Measurements from ENCODE around the gene DGKG.

Gene DGKG

DNA sequence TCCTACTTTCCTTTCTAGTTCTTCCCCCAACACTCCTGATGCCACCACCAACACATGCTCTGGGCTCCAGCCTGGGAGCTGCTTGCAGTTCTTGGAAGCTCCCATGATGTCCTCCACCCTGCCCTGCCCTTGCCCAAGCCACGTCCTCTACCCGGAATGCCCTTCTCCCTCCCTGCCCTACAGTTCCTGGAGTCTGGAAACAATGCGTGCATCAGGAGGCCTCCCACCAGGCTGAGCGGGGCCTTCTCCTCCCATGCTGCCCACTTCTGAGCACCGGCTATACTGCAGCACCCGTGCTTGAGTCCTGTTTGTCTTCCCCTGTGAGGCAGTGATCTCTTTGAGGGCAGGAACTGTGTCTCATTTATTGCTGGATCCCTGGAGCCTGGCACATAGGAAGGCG is 44.6 kb downstream of the DGKG start:
- no peak for DNase-seq

GRCh38 chr3:186316666-186317260 is 45.3 kb downstream of the DGKG start:
- no peak for DNase-seq

DNA sequence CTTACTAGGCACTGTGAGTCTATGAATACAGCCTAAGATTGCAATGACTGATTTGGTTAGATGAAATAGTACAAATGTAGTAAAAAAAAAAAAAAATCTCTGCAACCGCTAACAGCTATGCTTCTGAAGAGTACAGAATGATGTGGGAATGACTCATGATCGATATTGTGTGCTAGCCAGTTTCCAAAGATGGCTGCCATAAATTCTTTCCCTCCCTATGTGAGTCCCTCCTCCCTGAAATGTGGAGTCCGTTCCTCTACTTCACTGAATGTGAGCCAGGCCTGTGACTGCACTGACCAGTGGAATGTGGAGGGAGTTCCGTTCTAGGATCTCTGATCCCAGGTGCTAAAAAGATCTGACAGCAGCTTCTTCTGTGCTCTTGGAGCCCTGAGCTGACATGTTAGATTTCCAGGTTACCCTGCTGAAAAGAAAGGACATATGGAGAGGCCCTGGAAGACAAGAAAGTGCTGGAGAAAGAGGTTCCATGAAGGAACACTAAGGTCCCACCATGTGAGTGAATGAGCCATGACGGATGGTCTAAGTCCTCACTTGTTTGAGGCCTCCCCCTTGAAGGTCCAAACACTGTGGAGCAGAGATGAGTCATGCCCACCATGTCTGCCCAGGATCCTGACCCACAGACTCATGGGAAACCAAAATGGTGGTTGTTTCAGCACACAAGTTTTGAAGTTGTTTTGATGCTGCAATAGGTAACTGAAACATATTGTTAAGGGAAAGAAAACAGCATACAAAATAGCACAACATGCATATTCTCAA is 46.3 kb downstream of the DGKG start:
- DNase-seq = no peak

- no peak for DNase-seq
Measured at GRCh38 chr3:186314896-186315295, 47.1 kb downstream of the DGKG start.

GRCh38 chr3:186311441-186311840 is 50.6 kb downstream of the DGKG start:
- DNase-seq = no peak

DNA sequence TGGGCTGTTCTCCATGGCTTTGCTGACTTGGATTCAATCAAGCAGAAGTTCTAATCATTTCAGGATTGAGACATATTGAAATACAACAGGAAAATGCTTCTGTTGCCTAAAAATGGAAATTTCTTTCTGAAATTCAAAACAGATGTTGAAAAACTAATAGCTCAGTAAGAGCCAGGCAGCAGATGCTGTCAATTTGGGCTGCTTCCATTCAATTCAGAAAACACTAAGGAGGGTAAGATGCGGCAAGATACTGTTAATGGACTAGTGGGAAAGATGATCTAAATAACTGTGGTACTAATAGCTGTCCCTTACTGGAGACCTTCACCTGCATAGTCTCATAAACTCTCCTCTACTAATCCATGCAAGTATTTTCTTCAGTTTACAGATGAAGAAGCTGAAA is 53.5 kb downstream of the DGKG start:
- DNase-seq = no peak

DNA sequence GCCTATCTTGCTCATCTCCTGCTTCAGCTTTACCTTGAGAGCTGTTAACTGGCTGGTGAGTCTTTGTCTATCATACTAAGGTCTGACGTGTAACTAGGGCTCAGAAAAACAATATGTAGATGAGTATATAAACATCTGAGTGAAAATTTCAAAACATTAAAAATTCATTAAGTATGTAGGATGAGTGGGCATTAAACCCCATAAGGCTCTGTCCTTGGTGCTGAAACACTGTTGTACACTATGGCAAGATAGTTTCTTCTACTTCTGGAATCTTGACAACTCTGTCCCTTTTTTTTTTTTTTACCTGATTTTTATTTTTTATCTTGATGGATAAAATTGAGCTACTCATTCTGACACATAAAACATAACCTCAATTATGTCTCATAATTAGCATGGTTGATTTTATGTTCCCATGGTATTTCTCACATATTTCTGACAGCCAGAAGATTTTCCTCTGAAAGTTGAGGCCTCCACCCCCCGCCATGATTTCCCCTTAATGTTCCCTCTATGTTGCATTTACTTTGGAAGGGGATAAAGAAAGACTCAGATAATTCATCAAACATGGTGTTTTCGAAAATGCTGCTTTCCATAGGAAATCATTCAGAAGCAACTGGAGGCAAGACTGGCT is 54.3 kb downstream of the DGKG start:
- DNase-seq = no peak

DNA sequence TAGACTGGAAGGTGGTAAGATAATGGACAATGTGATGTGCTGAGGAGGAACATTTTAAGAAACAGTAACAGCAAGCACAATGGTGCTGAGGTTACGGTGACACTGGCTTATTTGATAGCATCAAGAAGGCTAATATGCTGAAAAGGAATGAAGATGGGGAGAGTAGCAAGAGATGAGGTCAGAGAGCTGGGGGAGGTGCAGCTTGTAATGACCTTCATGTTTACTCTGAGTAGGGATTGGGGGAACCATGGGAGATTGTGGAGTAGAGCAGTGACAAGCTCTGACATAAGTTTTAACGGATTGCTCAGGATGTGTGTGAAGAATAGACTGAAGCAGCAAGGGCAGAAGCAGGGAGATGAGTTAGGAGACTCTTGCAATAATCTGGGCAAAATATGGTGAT is 56.7 kb downstream of the DGKG start:
- DNase-seq = no peak

DNA sequence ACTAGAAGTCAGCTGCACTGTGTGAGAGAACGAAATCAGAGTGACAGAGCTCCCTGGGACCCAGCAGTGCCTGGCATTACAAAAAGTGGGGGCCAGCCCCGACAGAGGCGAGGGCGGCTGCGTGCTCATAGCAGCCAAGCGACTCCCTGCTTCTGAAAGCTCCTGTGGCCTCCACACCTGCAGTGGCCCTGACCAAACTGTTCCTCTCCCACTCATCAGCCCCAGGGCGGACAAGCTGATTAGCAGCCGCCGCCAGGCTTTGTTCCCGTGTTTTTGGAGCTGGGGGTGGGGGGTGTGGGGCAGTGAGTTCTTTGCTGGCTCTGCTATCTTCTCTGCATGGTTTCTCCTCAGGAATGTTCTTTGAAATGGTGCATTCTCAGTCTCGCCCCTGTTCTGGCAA is 58.1 kb downstream of the DGKG start:
- no peak for DNase-seq

- DNase-seq = no peak
Measured at GRCh38 chr3:186299327-186299726, 62.7 kb downstream of the DGKG start.

- DNase-seq = no peak
Measured at GRCh38 chr3:186298876-186299275, 63.2 kb downstream of the DGKG start.

DNA sequence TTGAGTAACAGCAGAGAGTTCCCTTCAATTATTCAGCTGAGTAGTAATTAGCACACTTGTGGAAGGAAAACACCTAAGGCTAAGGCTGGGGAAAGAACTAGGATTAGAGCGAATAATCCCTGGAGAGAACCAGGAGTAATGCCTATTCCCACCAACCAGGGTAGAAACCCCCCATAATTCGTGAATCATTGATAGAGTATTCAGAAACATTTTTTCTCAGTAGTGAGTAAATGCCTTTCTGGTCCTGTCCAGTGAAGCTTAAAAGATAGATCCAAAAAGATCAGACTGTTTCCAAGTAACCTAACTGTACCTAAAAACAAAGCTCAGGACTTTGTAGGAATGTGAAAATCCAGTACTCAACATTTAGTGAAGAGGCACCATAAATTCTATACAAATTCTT is 71.2 kb downstream of the DGKG start:
- no peak for DNase-seq

DNA sequence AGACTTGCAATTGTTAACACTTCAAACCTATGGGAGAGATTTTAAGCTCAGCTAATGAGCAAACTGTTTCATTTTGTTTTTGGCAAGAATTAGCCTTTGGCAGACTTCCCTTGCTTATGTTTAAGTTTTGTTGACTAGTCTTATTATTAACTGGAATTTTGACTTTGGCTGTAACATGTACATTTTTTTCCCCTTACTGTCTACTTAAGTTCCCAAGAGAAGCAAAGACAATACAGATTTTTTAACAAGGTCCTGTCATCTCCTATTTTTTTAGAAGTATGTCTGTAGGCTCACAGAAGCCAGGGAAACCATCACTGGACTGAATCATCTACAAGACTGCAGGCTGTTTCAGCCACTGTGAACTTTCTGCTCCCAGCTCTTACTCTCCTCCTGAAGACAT is 74.3 kb downstream of the DGKG start:
- no peak for DNase-seq

GRCh38 chr3:186286114-186286513 is 75.9 kb downstream of the DGKG start:
- DNase-seq = no peak

- DNase-seq = no peak
Measured at GRCh38 chr3:186284661-186285060, 77.4 kb downstream of the DGKG start.

GRCh38 chr3:186284349-186284652 is 77.7 kb downstream of the DGKG start:
- DNase-seq = no peak

DNA sequence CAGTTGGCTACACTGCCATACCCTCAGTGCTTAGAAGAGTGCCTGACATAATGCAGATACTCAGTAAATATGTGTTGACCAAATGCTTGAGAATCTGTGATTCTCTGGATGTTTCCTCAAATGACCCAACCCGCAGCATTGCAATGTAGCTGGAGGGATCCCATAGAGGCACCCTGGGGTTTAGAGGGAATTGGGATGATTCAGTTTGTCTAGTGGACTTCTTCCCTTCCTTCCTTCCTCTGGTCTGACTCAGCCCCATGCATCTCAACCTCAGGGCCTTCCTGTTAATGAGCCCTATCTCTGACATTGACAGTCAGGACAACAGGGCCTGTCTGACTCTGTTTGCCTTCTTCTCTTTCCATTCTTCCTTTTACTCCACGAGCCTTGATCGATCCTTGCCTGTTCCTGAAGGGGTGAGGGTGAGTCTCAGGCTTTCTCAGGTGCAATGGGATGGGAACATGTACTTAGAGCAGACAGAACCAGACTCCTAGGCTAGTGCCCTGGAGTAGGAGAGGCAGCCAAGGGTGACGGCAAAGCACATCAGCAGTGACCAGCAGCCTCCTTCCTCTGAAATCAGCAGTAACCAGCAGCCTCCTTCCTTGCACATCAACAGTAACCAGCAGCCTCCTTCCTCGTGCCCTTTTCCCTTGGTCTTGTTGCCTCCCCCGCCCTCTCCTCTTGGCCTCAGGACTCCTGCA is 78.2 kb downstream of the DGKG start:
- DNase-seq = no peak

DNA sequence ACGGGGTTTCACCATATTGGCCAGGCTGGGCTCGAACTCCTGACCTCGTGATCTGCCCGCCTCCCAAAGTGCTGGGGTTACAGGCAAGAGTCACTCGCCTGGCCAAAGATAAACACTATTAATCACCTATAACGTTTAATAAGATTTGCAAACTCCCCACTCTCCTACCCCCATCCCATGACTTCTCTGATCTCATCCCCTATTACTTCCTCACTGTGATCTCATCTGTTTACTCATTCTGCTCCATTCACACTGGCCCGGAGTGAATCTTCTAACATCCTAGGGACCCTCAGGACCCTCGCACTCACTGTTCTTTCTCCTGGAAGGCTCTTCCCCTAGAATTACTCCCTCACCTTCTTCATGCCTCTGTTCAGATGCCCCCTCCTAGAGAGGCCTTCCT is 78.9 kb downstream of the DGKG start:
- no peak for DNase-seq

- no peak for DNase-seq
Measured at GRCh38 chr3:186281176-186281575, 80.9 kb downstream of the DGKG start.

GRCh38 chr3:186280737-186281136 is 81.3 kb downstream of the DGKG start:
- no peak for DNase-seq

GRCh38 chr3:186277268-186277909 is 84.6 kb downstream of the DGKG start:
- peak in 1 of 2 experiments; percentile 13 for DNase-seq

DNA sequence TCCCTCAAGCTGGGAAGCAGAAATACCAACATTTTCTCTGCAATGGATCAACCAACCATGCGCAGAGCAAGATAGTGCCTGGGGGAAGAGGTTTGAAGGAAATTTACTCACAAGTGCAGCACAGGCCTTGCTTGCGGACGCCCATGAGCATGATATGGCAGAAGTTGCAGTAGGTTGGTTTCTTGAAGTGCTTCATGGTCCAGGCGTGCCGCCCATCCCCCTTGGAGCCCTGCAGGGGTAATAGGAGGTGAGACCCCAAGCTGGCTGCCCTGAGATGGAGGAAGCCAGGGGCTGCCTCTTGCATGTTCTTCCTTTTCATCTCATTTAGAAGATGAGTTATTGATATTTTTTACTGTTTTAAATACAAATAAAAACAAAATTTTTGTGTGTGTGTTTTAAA is 86.6 kb downstream of the DGKG start:
- DNase-seq = no peak

DNA sequence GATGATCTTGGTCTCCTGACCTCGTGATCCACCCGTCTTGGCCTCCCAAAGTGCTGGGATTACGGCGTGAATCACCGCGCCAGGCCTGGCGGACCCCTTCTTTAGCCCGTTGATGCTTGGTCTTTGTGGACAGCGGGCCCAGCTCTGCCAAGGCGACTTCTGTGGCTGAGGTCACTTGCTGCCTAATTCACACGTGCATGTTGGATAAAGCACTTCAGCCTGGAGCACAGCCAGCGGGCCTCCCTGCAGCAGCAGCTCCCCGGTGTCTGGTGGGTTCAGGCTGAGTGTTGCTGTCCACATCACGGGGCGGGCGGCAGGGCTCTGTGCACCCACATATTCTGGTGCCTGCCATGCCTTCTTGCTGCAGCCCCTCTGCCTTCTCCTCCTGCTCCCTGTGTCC is 88.4 kb downstream of the DGKG start:
- no peak for DNase-seq

DNA sequence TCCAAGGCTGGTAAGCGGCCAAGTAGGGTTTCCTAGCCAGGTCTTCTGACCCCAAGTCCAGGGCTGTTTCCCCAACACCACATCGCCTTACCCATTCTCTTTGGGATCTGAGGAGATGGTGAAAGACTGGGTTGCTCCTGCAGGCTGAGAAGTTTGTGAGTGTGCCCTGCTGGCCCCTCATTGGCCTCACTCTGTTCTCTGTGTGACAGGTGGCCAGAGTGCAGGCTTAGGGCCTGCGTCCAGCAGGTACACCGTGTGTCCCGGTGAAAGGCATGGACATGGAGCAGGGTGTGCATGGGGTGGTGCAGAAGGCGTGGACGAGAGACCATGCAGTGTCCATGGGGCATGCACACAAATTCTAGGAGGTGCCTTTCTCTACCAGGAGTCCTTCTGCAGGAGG is 91.3 kb downstream of the DGKG start:
- DNase-seq = no peak

Measured in NCI-H2081 (cell line).